ENCODE results near the gene AVL9.
"Not testable (repeated sequence)": the region's sequence is repeated elsewhere in the genome, so short reads cannot be mapped to it uniquely, and the experiment has no call there.

AVL9 gene

GRCh38 chr7:32495298-32496051 lies at the start of gene AVL9:
TSS of gene AVL9 (plus strand) at chr7:32495489. CDS start at chr7:32495710, 221 bp downstream.
- peak; percentile 99 to 100 for DNase-seq

DNA sequence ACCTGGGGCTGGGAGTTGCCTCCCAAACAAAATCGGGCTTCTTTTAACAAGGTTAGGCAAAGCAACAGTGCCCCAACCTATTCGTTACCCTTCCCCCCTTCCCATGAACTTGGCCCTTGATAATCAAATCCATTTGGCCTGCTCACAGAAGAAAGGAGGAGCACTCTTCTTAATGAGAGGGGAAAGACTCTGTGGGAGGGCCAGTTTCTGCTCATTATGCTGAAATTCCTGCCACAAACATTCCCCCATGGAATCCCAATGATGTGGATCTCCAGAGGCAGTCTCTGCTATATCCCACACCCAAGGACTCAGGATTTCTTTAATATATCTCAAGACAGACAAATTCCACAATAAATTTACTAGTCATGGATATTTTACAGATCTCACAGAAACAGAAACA lies 48.1 kb upstream of the AVL9 start:
- no peak for DNase-seq

- no peak for DNase-seq
These were observed 41.8 kb upstream of the AVL9 start for GRCh38 chr7:32453341-32454011.

- DNase-seq = no peak
These were observed 37.3 kb upstream of the AVL9 start for GRCh38 chr7:32458025-32458424.

DNA sequence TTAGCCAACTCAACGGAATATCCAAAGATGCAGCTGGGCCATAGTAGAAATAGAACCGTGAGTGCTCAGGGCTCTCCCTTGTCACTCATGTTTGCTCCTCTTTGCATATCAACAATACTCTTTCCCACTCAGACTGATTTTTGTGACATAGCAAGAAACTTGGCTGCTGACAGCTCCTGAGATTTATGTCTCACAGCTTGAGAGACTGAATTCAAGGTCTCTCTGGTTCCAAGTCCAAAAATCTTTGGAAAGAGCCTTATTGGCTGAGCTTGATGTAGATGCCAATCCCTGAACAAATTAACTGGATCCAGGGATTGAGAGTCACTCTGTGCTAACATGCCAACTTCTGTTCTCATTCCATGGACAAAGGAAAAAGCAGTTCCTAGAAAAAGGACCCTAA lies 35.5 kb upstream of the AVL9 start:
- no peak for DNase-seq

- DNase-seq = no peak
These were observed 33.8 kb upstream of the AVL9 start for GRCh38 chr7:32461484-32461883.

- no peak for DNase-seq
These were observed 32.8 kb upstream of the AVL9 start for GRCh38 chr7:32462451-32462850.

DNA sequence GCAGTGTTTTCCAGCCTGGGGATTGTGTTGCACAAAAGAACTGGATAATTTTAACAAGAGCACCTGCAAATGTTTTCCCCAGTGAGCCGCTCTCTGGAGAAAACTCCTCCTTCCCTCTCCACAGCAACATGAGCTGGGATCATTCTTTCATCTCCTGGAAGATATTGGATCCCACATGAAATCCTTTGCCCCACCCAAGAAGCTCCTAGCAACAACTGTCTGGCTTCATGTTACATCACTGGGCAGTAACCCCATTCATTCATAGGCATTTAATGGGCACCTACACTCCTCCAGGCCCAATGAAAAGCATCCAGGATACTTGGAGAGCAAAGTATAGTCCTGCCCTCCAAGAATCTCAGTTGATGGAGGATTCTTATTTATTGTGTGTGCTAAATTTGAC lies 32.3 kb upstream of the AVL9 start:
- no peak for DNase-seq

GRCh38 chr7:32464641-32465416 lies 30.5 kb upstream of the AVL9 start:
- DNase-seq = not testable (repeated sequence)

DNA sequence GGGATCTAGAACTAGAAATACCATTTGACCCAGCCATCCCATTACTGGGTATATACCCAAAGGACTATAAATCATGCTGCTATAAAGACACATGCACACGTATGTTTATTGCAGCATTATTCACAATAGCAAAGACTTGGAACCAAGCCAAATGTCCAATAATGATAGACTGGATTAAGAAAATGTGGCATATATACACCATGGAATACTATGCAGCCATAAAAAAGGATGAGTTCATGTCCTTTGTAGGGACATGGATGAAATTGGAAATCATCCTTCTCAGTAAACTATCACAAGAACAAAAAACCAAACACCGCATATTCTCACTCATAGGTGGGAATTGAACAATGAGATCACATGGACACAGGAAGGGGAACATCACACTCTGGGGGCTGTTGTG lies 25.3 kb upstream of the AVL9 start:
- not testable (repeated sequence) for DNase-seq

GRCh38 chr7:32470871-32471270 lies 24.4 kb upstream of the AVL9 start:
- DNase-seq = no peak

GRCh38 chr7:32472015-32472414 lies 23.3 kb upstream of the AVL9 start:
- no peak for DNase-seq

DNA sequence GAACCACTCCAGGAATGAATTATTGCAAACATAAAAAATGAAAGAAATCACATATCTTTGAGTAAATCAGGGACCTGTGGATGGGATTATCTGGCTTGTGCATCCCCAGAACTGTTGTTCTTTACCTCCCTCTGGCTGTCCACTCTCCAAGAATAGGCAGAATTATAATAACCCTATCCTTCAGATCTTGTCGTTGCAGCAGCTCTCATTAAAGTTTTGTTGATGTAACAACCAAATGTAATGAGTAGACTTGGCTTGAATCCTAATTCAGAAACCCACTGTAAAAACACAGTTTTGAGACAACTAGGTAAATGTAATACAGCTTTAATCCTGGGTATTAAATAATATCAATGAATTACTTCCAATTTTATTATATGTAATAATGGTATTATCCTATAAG lies 21.3 kb upstream of the AVL9 start:
- no peak for DNase-seq

DNA sequence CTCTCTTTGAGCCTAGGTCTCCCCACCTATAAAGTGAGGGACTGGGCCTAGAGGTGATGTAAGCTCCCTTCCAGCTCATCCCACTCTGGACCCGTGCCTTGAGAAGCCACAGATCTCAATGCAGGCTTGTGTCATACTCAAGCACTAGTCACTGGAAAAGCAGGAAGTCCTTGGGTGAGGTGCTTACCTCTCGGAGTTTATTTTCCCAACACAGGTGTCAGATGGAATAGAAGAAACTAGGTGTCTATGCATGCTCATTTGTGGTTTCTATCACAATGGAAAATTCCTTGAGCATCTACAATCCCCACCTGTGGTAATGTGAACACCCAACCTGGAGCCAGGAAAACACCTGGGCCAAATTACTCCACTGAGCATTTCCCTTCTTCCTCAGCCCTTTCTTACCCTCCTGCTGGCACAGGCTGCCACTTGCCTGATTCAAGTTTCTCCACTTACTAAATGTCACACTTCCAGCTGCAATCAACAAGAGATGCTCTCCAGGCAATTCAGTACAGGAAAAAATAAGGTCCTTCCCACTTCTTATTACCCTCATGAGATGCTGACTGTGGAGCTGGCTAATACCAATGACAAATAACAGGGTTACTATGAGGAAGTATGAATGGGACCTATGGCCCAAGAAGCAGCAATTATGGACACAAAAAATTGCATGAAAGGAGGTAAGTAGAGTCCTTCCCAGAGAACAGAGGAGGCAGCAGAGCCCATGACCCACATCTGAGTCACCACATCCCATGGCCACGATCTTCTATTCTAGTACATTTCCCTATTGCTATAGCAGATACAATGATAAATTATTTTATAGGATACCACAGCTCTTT lies 18.3 kb upstream of the AVL9 start:
- no peak for DNase-seq

DNA sequence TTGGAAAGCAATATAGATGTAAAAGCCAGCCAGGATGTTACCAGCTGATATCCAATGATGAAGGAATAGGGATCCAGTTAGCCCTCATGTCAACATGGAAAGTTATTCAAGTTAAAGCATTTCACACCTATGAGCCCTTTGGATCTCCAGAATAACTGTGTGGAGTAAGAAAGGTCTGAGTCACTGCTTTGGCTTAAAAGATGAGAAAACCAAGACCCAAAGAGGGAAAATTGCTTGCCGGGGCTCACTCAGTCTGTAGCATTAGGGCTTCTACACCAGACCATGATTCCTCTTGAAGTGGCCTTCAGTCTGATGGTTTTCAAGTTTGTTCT lies 17.7 kb upstream of the AVL9 start:
- no peak for DNase-seq

DNA sequence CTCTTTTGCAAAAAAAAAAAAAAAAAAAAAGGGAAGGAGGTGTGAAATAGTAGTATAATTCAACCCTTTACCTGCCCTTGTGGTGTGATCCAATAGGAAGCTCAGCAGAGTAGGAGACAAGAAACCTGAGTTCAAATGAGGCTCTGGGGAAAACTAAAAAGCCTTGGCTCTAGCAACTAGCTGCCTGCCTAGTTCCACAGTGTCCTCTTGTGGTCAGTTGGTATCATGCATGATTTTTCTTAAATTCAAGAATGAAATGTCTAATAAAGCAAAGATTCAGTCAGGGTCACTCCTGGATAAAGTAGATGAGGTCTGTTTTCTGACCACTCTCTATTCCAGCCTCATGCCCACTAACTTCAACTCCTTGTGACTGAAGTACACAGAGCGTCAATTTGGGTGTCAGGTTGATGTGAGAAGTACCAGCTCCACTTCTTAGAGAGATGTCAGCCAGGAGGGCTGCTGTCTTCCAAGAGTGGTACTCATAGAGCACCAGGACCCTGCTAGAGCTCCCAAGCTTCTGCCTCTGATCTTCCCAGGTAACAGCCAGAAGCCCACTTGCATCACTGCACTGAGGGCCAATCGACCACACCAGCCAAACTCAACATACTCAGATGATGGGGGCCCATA lies 15.6 kb upstream of the AVL9 start:
- no peak for DNase-seq

- no peak for DNase-seq
These were observed 14.1 kb upstream of the AVL9 start for GRCh38 chr7:32481176-32481575.

DNA sequence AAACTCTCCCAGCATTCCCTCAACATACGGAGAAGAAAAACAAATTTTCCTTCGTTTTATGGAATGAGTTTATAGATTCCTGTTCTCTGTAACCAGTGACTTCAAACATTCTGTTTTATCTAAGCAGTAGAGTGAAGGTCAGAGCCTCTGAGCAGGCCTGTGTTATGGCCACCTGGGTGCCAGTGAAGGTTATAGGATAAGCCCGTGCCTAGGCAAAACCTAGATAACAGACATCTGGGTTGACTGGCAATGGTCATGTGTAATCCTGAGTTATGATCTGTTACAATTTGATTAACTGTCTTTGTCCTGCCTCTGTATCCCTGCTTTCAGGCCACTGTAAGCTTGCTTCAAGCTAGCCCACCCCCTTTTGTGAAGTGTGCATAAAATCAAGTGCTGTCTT lies 13.4 kb upstream of the AVL9 start:
- DNase-seq = no peak

GRCh38 chr7:32489788-32490126 lies 5.5 kb upstream of the AVL9 start:
- no peak for DNase-seq

GRCh38 chr7:32490127-32490796 lies 5.0 kb upstream of the AVL9 start, which contains the start of gene LSM5:
TSS of gene LSM5 (minus strand) at chr7:32490380. CDS start at chr7:32490365, 15 bp downstream.
- peak; percentile 86 to 90 for DNase-seq

DNA sequence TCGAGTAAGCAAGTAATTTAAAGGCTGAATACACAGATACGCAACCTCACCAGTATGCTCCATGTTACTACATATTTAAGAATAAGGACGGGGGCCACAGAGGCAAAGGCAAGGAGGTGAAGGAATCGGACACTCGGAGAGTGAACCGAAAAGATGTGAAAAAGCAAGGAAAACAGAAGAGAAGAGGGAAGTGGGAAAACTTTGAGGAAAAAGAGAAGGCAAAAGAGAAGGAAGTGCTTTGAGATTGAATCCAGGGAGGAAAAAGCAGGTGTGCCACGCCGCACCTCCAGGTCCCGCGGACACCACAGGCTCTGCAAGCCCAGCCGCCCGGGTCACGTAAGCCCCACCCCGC lies 367 bp upstream of the AVL9 start:
- DNase-seq = no peak

All from activated CD4-positive, alpha-beta T cell treated with anti-CD3 and anti-CD28 coated beads, Interleukin-2, amount 50 U/mL, for 48 hours (primary cell).